GM12873 (cell line): ENCODE data around the gene S100A4.

Experiments used
- TF ChIP-seq, protein P1 (sequence below): IDR thresholded peaks from 2 replicates; pipeline ENCODE4 v1.5.1; 2012; ENCODE audit warnings: low read depth, mild to moderate bottlenecking, moderate library complexity, low read length, control low read depth; ENCODE audit not compliant: insufficient read depth; ENCODE audit errors: missing control alignments

The S100A4 gene

GRCh38 chr1:153570874-153571273, 25.3 kb upstream of the S100A4 start:
- TF ChIP-seq, protein P1, sequence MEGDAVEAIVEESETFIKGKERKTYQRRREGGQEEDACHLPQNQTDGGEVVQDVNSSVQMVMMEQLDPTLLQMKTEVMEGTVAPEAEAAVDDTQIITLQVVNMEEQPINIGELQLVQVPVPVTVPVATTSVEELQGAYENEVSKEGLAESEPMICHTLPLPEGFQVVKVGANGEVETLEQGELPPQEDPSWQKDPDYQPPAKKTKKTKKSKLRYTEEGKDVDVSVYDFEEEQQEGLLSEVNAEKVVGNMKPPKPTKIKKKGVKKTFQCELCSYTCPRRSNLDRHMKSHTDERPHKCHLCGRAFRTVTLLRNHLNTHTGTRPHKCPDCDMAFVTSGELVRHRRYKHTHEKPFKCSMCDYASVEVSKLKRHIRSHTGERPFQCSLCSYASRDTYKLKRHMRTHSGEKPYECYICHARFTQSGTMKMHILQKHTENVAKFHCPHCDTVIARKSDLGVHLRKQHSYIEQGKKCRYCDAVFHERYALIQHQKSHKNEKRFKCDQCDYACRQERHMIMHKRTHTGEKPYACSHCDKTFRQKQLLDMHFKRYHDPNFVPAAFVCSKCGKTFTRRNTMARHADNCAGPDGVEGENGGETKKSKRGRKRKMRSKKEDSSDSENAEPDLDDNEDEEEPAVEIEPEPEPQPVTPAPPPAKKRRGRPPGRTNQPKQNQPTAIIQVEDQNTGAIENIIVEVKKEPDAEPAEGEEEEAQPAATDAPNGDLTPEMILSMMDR: no peak

- TF ChIP-seq, protein P1: no peak
Measured at GRCh38 chr1:153569465-153569864, 23.9 kb upstream of the S100A4 start.

- TF ChIP-seq, protein P1: peak; percentile 99
Measured at GRCh38 chr1:153568367-153569099, 22.9 kb upstream of the S100A4 start.

DNA sequence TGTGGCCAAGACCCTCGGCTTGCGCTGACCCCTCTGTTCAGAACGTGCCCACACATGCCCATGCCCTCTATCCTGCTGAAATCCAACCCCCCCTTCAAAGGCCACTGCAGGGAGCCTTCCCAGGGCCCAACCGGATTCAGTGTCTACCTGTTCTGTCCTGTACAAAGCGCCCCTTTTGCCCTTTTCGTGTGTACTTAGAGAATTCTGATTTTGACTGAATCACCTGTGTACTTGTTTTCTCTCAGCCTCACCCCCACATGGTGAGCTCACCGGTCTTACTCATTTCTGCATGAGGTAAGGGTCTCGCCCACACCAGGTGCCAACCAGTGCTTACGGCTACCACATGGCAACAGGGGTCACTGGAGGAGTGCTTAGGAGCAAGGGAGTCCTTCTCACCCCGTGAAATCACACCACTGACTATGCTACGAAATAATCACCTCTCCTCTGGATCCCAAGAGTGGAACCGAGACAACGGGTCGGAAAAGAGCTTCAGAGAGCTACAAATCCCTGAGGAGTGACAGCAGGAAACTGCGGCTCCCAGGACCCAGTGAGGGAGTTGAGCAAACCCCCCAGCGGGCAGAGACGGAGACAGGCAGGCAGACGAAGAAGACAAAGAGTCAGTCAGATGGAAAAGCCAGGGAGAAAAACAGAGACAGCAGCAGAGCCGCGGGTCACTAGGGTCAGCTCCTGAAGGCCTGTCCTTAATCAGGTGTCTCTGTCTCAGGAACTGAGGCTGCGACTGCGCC, 22.2 kb upstream of the S100A4 start:
- TF ChIP-seq, protein P1: no peak

- TF ChIP-seq, protein P1: no peak
Measured at GRCh38 chr1:153566414-153567371, 21.1 kb upstream of the S100A4 start.

DNA sequence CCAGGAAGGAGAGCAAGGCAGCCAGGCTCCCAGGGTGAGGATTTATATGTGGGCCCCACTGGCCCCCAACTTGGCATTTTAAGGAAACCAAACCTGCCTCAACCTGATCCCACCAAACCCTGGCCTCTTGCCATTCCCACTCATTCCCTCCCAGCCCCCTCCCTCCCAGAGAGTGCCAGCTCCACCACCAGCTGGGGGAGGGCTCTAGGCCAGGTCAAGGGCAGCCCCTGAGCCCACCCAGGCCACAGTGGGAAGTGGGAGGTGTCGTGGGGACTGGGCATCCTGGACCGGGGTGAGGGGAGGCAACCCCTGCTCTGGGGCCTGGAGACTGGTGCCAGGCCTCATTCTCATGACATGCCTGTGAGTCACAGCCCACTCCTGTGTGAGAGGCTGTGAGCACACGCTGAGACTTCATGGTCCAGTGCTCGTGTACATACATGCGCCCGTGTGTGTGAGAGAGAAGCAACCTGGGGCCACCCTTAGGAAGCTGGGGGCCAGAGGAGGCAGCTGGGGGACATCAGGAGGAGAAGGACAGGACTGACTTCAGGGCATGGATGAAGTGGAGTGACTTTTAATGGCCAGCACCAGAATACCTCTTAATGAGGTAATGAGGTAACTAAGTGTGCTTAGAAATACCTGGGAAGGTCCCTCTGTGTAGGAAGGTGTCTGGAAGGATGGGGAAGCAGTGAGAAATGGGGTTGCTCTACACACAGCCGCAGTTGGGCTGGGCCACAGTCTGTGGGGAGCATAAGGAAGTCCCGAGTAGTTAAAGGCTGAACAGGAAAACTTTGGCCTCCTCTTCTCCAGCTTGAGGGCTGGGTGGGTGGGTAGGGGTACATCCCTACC, 20.1 kb upstream of the S100A4 start, which contains the start of gene S100A2:
Gene S100A2, minus strand, starts transcription at position 316 of the 846 bp plus-strand sequence. CDS start 1,967 bp downstream, outside the sequence.
- TF ChIP-seq, protein P1: no peak
